AG09319 (cell line): ENCODE measurements around the gene SEPTIN10.
"Not testable (repeated sequence)": the region's sequence is repeated elsewhere in the genome, so short reads cannot be mapped to it uniquely, and the experiment has no call there.

Source experiments
- DNase-seq: peaks from one replicate; pipeline ENCODE4 v3.0.0-alpha.2; 2010; ENCODE audit warnings: low read depth; ENCODE audit errors: extremely low read depth
- CTCF ChIP-seq: IDR thresholded peaks from 2 replicates; pipeline ENCODE4 v1.5.1; 2011; ENCODE audit warnings: low read depth, mild to moderate bottlenecking, inconsistent platforms, low read length, moderate library complexity

Gene SEPTIN10

GRCh38 chr2:109631741-109632140 is 18.0 kb upstream of the SEPTIN10 start:
- no peak for TF ChIP-seq CTCF
- DNase-seq: no peak

- no peak for TF ChIP-seq CTCF
- DNase-seq: no peak
Observed at GRCh38 chr2:109630441-109631430, 17.0 kb upstream of the SEPTIN10 start.

GRCh38 chr2:109629867-109630266 is 16.1 kb upstream of the SEPTIN10 start:
- DNase-seq: no peak
- no peak for TF ChIP-seq CTCF

GRCh38 chr2:109628321-109628720 is 14.6 kb upstream of the SEPTIN10 start:
- DNase-seq: not testable (repeated sequence)

- no peak for DNase-seq
- TF ChIP-seq CTCF: no peak
Observed at GRCh38 chr2:109624339-109624738, 10.6 kb upstream of the SEPTIN10 start.

- TF ChIP-seq CTCF: no peak
- DNase-seq: no peak
Observed at GRCh38 chr2:109623923-109624322, 10.2 kb upstream of the SEPTIN10 start.

GRCh38 chr2:109623297-109623696 is 9.5 kb upstream of the SEPTIN10 start:
- no peak for TF ChIP-seq CTCF
- DNase-seq: no peak

GRCh38 chr2:109619032-109619615 is 5.4 kb upstream of the SEPTIN10 start:
- TF ChIP-seq CTCF: no peak
- DNase-seq: no peak
